HL-60 (cell line): Measurements from ENCODE around the gene DCX.

Source experiments
- DNase-seq, 2 experiments: peaks; one replicate each; pipeline ENCODE4 v3.0.0-alpha.2; 2010 to 2020; ENCODE audit warnings: low read depth in 1 of 2, low spot score in 1 of 2
- H3K27ac ChIP-seq: fragments of 250-450 bp; sonication (Bioruptor Pico); replicated peaks from 2 replicates; pipeline ENCODE4 v1.5.1; 2020; ENCODE audit warnings: mild to moderate bottlenecking, moderate library complexity
- H3K27me3 ChIP-seq: fragments of 250-450 bp; sonication (Bioruptor Pico); 2 replicates; pipeline ENCODE4 v1.5.1; 2021; ENCODE audit warnings: mild to moderate bottlenecking, moderate library complexity; ENCODE audit not compliant: insufficient read depth, poor library complexity, severe bottlenecking
- H3K4me3 ChIP-seq: replicated peaks from 2 replicates; pipeline ENCODE4 v1.5.1; 2011; ENCODE audit warnings: mild to moderate bottlenecking, control low read depth, low read length; ENCODE audit not compliant: insufficient read depth
- CTCF ChIP-seq: IDR thresholded peaks from one replicate; pipeline ENCODE4 v1.5.1; 2011; ENCODE audit warnings: low read length, control low read depth, inconsistent platforms; ENCODE audit not compliant: insufficient read depth
- GABPA ChIP-seq: IDR thresholded peaks from 2 replicates; pipeline ENCODE4 v1.6.1; 2012; ENCODE audit warnings: low read depth
- POLR2AphosphoS5 ChIP-seq: IDR thresholded peaks from 2 replicates; pipeline ENCODE4 v1.6.1; 2012; ENCODE audit warnings: low read depth
- REST ChIP-seq: IDR thresholded peaks from 2 replicates; pipeline ENCODE4 v1.6.1; 2012; ENCODE audit warnings: low read depth; ENCODE audit not compliant: insufficient replicate concordance
- SPI1 ChIP-seq: IDR thresholded peaks from 2 replicates; pipeline ENCODE4 v1.6.1; 2012; ENCODE audit warnings: low read depth, mild to moderate bottlenecking, borderline replicate concordance

The DCX gene

GRCh38 chrX:111260451-111260850 lies 151.5 kb downstream of the DCX start:
- no peak overlapping the region for H3K4me3 ChIP-seq
- TF ChIP-seq REST (no peak), CTCF (no peak), SPI1 (no peak), POLR2AphosphoS5 (no peak), GABPA (no peak)
- DNase-seq, result no peak

GRCh38 chrX:111259559-111259958 lies 152.4 kb downstream of the DCX start:
- DNase-seq, result no peak
- Histone ChIP-seq H3K27ac (no peak overlapping the region), H3K4me3 (no peak overlapping the region), H3K27me3 (no peaks in the 10 kb centered on the region)
- TF ChIP-seq CTCF (no peak), REST (no peak), GABPA (no peak), SPI1 (no peak), POLR2AphosphoS5 (no peak)

More at GRCh38 chrX:111260451-111260850, 151.5 kb downstream of the DCX start:
- Histone ChIP-seq H3K27me3 (no peaks in the 10 kb centered on the region), H3K27ac (no peak overlapping the region)

- DNase-seq, result no peak
- TF ChIP-seq POLR2AphosphoS5 (no peak), SPI1 (no peak), CTCF (no peak), GABPA (no peak), REST (no peak)
- H3K27me3 ChIP-seq, result no peaks in the 10 kb centered on the region
- no peak overlapping the region for H3K27ac ChIP-seq
- H3K4me3 ChIP-seq, result no peak overlapping the region
Measured at GRCh38 chrX:111257733-111258132, 154.3 kb downstream of the DCX start.
